ENCODE results near the gene ATP13A5.

GRCh38 chr3:193403307-193403706 is 24.8 kb upstream of the ATP13A5 start:
- TF ChIP-seq CTCF (conservative IDR thresholded peaks at IDR 0.05; ENCODE audit: low read depth, low read length) (no peak), EZH2 (IDR thresholded peaks at IDR 0.05; ENCODE audit: borderline replicate concordance, low read depth, low read length, poor library complexity, severe bottlenecking) (no peak)
